DLD1 (cell line): Measurements from ENCODE around the gene SNX13.

Experiments
- in situ Hi-C: cut with HindIII; loops from 2 replicates; pipeline ENCODE4 v1.10.0; 2017; ENCODE audit warnings: low sequenced_read_pairs

Gene SNX13

DNA sequence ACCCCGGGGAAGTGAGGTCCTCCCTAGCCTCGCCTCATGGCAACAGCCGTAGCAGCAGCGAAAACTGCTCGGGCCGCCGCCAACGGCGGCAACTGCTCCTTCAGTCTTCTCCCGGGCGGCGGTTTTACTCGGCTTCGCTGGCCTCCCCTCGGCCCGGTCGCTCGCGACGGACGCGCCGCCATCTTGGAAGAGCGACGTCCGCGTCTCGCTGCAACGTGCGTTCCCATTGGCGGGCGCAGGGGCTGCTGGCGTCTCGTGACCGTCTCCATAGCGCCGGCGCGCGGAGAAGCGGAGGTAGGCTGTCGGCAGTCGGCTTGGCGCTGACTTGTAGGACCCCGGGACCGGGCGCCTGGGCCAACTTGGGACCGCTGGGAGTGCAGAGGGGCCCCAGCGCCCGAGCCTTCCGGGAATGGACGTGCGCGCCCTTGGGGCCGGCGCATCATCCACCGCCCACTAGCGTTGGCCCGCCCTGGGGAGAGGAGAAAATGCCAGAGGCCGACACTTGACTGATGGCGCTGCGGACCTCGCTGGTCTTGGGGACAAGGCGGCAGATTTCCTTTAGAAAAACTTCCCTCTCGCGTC lies at the start of gene SNX13:
TSS of gene SNX13 (minus strand) at position 193 of the 582 bp plus-strand sequence. CDS start 199 bp downstream, outside the sequence.
- in situ Hi-C loops = no loop called here

GRCh38 chr7:17989546-17989945 lies 49.3 kb upstream of the SNX13 start:
- in situ Hi-C loops = no loop called here

GRCh38 chr7:17988858-17989257 lies 48.6 kb upstream of the SNX13 start:
- in situ Hi-C loops = no loop called here

- in situ Hi-C loops = no loop called here
Measured at GRCh38 chr7:17988141-17988540, 47.8 kb upstream of the SNX13 start.

DNA sequence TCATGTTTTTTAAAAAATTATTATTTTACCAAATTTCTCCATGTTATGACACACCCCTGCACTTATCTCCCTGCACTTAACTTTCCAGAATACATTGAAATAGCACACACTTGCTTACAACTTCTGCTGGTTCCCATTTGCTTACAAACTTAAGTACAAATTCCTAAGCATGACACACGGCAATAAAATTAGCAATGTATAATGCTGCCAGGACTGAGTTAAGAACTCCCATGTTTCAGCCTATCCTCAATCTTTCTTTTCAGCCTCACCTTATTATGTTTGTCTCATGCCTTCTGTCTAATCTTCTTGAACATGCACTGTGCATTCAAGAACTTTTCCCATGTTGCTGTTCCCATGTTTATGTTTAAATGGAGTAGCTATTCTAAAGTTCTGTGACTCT lies 46.6 kb upstream of the SNX13 start:
- in situ Hi-C loops = no loop called here

DNA sequence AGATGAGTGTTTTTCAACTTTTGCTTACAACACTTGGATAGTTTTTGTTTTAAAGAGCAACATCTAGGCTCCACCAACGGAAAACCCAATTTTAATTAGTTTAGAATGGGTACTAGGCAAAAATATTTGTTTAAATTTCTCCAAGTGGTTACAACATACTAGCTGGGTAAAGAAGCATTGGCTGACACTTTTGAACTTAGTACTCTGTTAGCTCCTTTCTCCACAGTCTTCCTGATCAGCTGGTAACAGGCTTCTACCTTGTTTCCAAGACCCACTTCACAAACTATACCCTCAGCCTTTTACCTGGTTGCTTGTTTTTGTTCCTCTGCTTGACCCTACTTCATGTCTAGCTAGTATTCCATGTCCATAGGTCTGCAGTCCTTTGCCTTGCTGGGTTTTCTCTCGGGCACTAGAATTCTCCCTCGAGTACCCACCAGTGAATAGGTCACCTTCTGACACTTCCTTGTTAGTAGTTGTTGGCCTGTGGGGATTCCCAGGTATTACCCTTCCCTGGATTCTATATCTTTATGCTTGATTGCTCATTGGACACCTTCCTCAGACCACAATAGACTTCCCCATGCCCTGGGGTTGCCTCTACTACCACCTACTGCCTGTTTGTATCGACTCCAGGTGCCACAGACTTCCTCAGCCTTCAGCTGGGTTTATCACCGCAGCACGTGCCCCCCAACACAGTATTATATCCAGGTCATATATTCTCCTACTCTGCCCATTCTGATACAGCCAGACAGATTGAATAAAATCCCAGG lies 45.4 kb upstream of the SNX13 start:
- in situ Hi-C loops = no loop called here

DNA sequence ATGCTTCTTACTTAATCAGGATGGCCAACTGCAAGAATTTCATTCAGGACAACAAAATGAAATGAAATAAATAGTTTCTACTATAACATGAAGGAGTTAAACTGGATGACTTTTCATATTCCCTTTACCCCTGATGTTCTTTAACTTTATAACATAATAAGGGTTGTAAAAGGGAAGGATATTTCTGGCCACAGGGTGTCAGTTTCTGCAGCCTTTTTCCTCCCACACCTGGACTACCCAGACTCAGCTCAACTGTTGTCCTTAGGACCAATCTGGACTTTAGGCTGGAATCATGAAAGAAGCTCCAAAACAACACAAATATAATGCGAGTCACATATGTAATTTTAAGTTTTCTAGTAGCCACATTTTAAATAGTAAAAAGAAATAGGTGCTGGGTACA lies 44.0 kb upstream of the SNX13 start:
- in situ Hi-C loops = no loop called here

- in situ Hi-C loops = no loop called here
Measured at GRCh38 chr7:17983221-17984062, 43.1 kb upstream of the SNX13 start.

GRCh38 chr7:17976952-17977351 lies 36.7 kb upstream of the SNX13 start:
- in situ Hi-C loops = no loop called here

- in situ Hi-C loops = no loop called here
Measured at GRCh38 chr7:17971411-17971810, 31.1 kb upstream of the SNX13 start.

DNA sequence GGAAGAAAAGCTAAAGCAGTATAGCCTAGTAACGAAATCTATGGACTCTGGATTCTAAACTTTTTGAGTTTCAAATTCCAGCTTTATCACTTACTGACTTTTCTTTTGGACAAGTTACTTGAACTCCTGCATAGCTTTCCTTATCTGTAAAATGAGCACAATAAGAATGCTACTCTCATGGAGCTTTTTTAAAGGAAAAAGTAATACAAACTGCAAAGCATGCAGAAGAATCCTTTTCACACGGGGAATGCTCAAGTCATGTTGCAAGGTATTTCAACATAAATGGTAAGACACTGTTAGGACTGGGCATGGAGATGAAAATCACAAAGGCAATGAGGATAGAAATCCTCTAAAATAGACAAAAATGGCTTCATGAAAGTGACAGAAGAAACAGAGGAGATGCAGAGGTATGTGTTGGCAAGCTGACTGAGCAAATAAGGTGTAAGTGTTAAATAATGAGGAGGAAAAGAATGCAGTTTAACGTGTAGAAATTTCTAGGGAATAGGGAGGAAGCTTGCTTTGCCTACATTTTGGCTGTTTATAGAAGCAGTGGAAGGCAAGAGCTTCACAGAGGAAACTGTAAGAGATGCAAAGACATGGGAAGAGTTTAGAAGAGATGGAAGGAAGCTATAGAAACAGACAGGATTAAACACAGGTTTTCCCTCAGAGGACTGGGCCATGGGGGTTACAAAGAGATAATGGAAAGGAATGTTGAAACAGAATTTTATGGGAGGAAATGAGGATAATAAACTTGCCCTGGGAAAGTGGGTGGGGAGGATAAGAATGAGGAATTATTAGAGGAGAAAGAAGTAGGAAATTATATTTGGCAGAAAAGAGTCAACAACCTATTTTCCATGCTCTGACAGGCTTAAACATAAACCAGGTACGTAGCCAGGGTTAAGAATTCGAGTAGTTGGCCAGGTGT lies 28.8 kb upstream of the SNX13 start:
- in situ Hi-C loops = no loop called here

GRCh38 chr7:17966706-17967105 lies 26.4 kb upstream of the SNX13 start:
- in situ Hi-C loops = no loop called here

GRCh38 chr7:17965603-17966002 lies 25.3 kb upstream of the SNX13 start:
- in situ Hi-C loops = no loop called here

- in situ Hi-C loops = no loop called here
Measured at GRCh38 chr7:17963281-17963680, 23.0 kb upstream of the SNX13 start.

DNA sequence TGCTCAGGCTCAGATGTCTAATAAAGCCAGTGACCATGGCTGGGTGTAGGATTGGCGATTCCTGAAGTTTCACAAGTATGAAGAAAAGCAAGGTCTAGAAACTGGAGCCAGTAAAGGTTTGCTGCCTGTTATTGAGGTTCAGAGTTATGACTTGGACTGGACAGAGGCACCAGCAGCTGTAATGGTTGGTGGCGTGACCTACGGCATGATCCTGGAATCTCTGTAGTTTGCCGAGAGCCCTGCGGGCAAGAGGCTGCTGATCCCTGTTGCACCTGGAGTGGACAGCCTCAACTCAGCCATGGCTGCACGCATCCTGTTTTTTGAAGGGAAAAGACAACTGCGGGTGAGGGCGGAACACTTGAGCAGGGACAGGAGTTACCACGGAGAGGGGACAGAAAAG lies 22.4 kb upstream of the SNX13 start:
- in situ Hi-C loops = no loop called here

GRCh38 chr7:17957871-17958270 lies 17.6 kb upstream of the SNX13 start:
- in situ Hi-C loops = no loop called here

GRCh38 chr7:17952387-17952786 lies 12.1 kb upstream of the SNX13 start:
- in situ Hi-C loops = no loop called here

DNA sequence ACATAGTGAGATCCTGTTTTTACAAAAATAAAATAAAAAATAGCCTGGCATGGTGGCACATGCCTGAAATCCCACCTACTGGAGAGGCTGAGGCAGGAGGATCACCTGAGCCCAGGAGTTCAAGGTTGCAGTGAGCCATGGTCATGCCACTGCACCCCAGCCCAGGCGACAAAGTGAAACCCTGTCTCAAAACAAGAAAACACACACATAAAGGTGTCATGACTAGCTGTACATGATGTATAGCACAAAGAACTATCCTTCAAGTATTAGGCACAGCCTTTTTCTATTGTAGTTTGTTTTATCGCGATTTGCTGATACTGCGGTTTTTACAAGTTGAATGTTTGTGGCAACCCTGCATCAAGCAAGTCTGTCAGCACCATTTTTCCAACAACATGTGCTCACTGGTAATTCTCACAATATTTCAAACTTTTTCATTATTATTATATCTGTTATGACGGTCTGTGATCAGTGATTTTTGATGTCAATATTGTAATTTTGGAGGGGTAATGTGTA lies 11.5 kb upstream of the SNX13 start:
- in situ Hi-C loops = no loop called here

GRCh38 chr7:17948526-17949238 lies 8.4 kb upstream of the SNX13 start:
- in situ Hi-C loops = loop anchor here (5.0 kb wide), 1 partner anchor 61 kb away; no protein-coding TSS in a partner anchor

DNA sequence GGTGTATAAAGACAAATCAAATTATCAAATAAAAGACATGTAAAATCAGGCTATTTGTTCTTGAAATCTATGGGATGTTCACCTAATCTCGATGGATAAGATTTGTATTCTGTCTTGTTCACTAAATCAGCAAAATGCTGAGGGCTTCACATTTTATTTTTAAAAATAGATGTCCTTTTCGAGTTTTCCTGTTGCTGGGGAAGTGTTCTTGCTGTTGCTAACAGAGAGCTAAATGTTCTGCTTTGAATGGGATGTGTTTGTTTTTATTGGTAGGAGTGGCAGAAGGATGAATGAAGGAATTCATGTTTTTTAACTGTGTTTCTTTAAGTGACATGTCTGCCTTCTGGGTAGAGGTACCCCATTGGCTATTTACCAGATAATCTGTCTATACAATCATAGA lies 7.3 kb upstream of the SNX13 start:
- in situ Hi-C loops = loop anchor here (5.0 kb wide), 1 partner anchor 60 kb away; no protein-coding TSS in a partner anchor
